Neural cell (in vitro differentiated cells): ENCODE measurements around the gene LRGUK.

ENCODE experiments used
- EP300 ChIP-seq: fragments of 450-650 bp; conservative IDR thresholded peaks from 2 replicates; pipeline ENCODE4 v1.6.1; 2014; ENCODE audit warnings: antibody characterized with exemption, mild to moderate bottlenecking, moderate library complexity; ENCODE audit not compliant: poor library complexity, severe bottlenecking
- EZH2 ChIP-seq: fragments of 200-600, 300-800 bp; shearing (Covaris generic), sonication (generic); IDR thresholded peaks from 2 replicates; pipeline ENCODE4 v1.6.1; 2014; ENCODE audit warnings: antibody characterized with exemption, low read length, borderline replicate concordance, mild to moderate bottlenecking; ENCODE audit not compliant: insufficient read depth, poor library complexity, severe bottlenecking
- MXI1 ChIP-seq: fragments of 450-650 bp; conservative IDR thresholded peaks from 2 replicates; pipeline ENCODE4 v1.6.1; 2014; ENCODE audit warnings: antibody characterized with exemption, mild to moderate bottlenecking; ENCODE audit not compliant: poor library complexity, severe bottlenecking
- POLR2AphosphoS5 ChIP-seq: IDR thresholded peaks from 2 replicates; pipeline ENCODE4 v1.6.1; 2012
- RAD21 ChIP-seq: fragments of 450-650 bp; conservative IDR thresholded peaks from 2 replicates; pipeline ENCODE4 v1.6.1; 2014; ENCODE audit warnings: antibody characterized with exemption, mild to moderate bottlenecking, moderate library complexity
- SMC3 ChIP-seq: fragments of 450-650 bp; conservative IDR thresholded peaks from 2 replicates; pipeline ENCODE4 v1.6.1; 2014; ENCODE audit warnings: antibody characterized with exemption, mild to moderate bottlenecking, moderate library complexity; ENCODE audit not compliant: poor library complexity
- TAF1 ChIP-seq: IDR thresholded peaks from 2 replicates; pipeline ENCODE4 v1.6.1; 2012; ENCODE audit warnings: low read depth
- TF ChIP-seq, protein P1 (sequence below): fragments of 450-650 bp; IDR thresholded peaks from 2 replicates; pipeline ENCODE4 v1.5.1; 2014; ENCODE audit warnings: antibody characterized with exemption, mild to moderate bottlenecking, moderate library complexity; ENCODE audit not compliant: poor library complexity, severe bottlenecking

DNA sequence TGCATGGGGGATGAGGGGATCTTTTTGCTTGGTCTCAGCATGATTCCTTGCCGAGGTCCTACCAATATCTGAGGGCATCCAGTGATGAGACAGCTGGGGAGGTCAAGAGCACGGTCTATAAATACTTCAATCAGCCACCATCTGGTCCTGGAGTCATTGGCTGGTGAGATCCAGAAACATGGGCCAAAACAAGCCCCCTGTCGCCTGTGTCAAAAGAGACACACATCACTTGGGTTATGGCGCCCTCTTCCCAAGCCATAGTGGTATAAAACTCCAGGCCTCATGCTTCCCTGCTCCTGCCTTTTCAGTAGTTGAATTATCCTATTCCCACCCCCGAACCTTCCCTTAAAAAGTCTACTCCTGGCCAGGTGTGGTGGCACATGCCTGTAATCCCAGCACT, 128.7 kb downstream of the LRGUK start:
- TF ChIP-seq, protein P1, sequence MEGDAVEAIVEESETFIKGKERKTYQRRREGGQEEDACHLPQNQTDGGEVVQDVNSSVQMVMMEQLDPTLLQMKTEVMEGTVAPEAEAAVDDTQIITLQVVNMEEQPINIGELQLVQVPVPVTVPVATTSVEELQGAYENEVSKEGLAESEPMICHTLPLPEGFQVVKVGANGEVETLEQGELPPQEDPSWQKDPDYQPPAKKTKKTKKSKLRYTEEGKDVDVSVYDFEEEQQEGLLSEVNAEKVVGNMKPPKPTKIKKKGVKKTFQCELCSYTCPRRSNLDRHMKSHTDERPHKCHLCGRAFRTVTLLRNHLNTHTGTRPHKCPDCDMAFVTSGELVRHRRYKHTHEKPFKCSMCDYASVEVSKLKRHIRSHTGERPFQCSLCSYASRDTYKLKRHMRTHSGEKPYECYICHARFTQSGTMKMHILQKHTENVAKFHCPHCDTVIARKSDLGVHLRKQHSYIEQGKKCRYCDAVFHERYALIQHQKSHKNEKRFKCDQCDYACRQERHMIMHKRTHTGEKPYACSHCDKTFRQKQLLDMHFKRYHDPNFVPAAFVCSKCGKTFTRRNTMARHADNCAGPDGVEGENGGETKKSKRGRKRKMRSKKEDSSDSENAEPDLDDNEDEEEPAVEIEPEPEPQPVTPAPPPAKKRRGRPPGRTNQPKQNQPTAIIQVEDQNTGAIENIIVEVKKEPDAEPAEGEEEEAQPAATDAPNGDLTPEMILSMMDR = no peak
- no peak for TF ChIP-seq POLR2AphosphoS5
- TF ChIP-seq EZH2 = no peak
- TF ChIP-seq EP300 = no peak
- no peak for TF ChIP-seq MXI1
- no peak for TF ChIP-seq RAD21
- no peak for TF ChIP-seq TAF1
- TF ChIP-seq SMC3 = no peak
